HG02798 (cell line): ENCODE data around the gene TAGLN2.
A peak's percentile ranks its signal among the peaks of the same experiment; 100 is the strongest.

Source experiments
- ATAC-seq: cut with Tn5 transposase; IDR thresholded peaks from one replicate; pipeline ENCODE4 v1.9.1; 2021; ENCODE audit warnings: mild to moderate bottlenecking; ENCODE audit not compliant: unreplicated experiment, poor library complexity

Gene TAGLN2

GRCh38 chr1:159951016-159951415 lies 25.7 kb upstream of the TAGLN2 start:
- no peak for ATAC-seq

- ATAC-seq: no peak
These were observed 24.7 kb upstream of the TAGLN2 start for GRCh38 chr1:159949981-159950381.

GRCh38 chr1:159949123-159949522 lies 23.8 kb upstream of the TAGLN2 start:
- ATAC-seq: no peak

GRCh38 chr1:159947942-159948341 lies 22.6 kb upstream of the TAGLN2 start:
- no peak for ATAC-seq

DNA sequence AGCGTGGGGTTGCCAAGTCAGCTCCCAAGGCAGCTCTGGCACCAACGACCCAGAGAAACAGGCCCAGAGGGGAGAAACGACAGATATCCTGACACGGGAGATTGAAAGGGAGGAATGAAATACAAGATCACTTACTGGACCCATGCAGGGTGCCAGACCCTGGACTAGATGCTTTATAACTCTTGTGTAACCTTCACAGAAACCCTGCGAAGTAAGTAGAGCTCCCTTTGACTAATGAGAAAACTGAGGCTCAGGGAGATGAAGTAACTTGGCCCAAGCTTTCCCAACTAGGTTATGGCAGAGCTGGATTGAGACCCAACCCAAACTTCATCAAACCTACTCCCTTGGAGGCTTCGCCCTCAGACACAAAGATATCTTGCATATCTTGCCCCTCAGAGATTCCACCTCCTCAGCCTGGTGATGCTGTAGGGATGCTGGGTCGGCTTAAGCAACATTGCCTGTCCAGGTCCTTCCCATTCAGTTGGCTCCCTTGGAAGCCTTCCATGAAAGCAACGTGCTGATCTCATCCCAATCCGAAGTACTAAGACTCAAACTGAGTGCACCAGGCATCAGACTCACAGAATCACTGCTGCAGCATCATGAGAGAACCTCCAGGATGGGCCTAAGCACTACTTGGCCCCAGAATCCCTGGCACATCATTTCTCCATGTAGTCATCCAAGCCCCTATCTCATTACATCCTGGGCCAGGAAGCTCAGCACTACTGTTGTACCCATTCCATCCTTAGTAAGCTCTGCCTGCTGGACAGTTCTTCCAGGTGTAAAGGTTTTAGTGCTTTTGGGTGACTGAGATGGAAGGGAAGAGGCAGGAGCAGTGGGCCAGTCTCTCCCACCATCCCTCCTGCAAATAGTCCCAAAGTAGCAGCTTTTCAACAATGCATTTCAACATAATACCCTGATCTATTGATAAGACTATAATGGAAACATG lies 21.2 kb upstream of the TAGLN2 start:
- ATAC-seq: no peak

GRCh38 chr1:159945483-159946241 lies 20.4 kb upstream of the TAGLN2 start, which contains the start of gene IGSF9:
IGSF9 (minus strand) TSS chr1:159945613; CDS start chr1:159943454, 2,159 bp downstream.
- ATAC-seq: peak; percentile 65

- no peak for ATAC-seq
These were observed 19.5 kb upstream of the TAGLN2 start for GRCh38 chr1:159944623-159945455.

DNA sequence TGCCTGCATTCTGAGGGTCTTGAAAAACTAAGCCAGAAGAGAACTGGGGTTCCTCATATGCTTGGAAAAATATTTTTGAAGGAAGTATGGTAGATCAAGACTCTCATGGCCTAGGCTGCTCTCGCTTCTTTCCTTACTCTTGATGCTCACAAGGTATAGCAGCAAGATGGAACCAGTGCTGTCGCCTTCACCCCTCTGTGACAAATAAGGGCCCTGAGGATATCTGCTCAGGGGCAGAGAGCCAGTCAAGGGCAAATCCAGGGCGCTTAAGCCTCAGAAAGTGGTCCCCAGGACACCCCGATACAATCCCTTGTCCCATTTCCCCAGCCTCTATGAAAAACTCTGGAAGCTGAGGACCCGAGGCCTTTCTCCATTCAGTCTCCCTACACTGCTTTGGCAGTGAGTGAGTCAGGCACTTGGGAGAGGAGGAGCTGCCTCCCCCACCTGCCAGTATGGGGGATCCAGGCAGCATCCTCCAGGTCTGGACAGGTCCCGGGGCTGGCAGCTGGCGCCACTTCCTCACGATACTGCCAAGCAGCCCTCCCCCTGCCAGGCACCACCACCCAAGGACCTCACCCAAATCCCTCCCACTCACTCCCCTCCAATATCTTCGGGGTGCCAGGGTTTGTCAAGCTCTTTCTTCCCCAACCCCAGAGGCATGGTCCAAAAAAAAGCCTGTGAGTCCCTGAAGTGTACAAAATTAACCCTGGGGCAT lies 18.8 kb upstream of the TAGLN2 start:
- no peak for ATAC-seq

- no peak for ATAC-seq
These were observed 18.0 kb upstream of the TAGLN2 start for GRCh38 chr1:159943278-159943640.

DNA sequence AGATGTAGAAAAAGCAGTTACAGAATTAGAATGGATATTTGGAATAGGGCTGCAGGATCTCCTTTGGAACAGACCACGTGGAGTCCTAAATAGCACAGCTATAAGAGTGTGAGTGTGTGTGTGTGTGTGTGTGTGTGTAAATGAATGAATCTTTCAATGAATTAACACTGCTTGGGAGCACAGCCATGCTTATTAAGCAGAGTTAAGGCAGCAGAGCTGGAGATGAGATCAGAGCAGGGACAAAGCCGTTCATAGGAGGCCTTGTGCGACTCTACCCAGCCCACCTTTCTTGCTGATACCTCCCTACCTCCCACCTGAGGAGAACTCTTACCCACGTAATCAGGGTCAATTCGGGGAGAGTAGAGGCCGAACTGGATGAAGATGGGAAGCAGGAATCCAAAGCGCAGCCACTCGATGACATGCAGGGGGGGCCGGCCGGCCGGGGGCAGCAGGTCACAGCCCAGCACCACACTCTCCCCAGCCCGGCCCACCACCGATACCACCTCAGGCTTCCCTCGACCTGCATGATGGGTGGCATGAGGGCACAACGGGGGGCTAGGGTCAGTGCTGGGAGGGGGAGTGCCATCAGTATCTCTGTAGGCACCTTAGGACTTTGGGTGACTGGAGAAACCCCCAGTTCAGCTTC lies 17.4 kb upstream of the TAGLN2 start:
- no peak for ATAC-seq

DNA sequence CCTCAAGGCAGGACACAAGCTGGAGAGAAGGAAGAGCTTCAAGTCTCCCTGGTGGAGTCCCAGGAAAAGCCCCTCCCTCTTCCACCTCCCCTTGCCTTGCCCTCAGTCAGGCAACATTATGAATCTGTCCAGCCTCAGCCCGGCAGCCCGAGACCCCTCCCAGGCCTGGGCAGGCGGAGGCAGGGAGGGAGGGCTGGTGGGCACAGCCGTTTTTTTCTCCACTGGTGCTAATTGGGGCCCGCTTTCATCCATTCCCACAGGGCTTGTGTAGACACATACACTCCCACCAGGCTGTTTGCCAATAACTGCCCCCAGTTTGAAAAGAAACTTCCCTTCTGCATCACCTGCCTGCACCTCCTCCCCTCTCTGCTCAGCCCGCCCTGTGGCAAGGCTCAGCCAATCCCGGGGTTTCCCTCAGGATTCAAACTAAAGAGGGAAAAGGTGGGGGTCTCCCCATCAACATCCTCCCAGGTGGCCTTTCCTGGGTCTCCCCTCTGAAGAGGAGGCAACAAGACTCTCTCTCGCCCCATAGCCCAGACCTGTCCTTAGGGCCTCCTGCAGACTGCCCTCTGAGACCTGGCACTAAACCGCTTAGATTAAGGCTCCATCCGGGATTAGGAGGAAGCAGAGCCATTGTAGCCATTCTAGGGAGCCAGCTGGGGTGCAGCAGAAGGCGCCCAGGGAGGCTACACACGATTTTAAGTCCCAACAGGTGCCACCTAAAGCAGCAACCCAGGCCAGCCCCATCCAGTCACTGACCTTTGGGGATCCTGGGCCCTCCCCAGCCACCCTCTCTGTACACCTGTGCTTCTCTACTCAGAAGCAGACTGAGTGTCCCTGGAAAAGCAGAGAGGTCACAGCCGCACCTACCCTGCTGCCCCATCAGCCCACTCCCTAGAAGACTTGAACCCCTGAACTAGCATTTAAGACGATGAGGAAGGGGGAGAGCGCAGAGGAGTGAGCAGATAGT lies 16.6 kb upstream of the TAGLN2 start:
- no peak for ATAC-seq

GRCh38 chr1:159941141-159941540 lies 15.8 kb upstream of the TAGLN2 start:
- no peak for ATAC-seq

DNA sequence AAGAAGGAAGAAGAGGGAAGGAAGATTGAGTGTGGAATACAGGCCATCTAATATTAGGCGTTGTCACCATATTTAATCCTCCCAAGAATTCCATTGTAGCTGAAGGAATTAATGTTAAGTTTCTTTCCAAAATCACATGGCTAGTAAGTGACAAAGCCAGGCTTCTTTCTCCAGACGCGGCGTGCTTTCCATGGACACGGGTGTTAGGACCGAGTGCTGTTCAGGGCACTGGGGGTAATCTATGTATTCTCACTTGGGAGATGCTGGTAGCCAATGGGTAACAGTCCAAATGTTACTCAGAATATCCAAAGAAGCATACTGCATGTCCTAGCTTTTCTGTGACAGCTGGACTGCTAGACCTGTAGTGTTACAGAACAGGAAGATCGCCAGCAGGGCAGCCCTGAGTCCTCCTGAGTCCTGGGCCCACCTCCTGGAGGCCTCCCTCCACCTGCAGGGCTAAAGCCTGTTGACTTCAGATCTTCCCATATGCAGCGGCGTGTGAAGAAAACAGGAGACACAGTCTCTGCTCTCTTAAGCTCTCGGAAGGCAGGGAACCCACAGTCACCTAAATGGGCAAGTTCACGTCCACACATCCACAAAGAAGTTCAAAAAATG lies 14.8 kb upstream of the TAGLN2 start:
- no peak for ATAC-seq

- no peak for ATAC-seq
These were observed 14.3 kb upstream of the TAGLN2 start for GRCh38 chr1:159939678-159940002.

GRCh38 chr1:159938905-159939677 lies 13.8 kb upstream of the TAGLN2 start:
- no peak for ATAC-seq

GRCh38 chr1:159938211-159938852 lies 13.0 kb upstream of the TAGLN2 start:
- ATAC-seq: no peak
